Spleen (tissue), 11 donors: ENCODE measurements around the gene C1QTNF2. TPM values are rescaled to one million over a fixed set of nuclear protein-coding genes. Genes with fewer than 3 reads are reported as not detected.
A peak's percentile ranks its signal among the peaks of the same experiment; 100 is the strongest.

Experiments used
- DNase-seq: peaks from one replicate; pipeline ENCODE4 v3.0.0-alpha.2; 2020
- H3K27ac ChIP-seq, 8 donors: fragments of 200-600 bp; sonication (generic) in 7 of 8; 1 replicate in 4 of 8; 2 replicates in 4 of 8; pipeline versions ENCODE4 v1.5.0 to v1.8.0; 2016 to 2021; ENCODE audit warnings: inconsistent platforms in 4 of 8, mild to moderate bottlenecking in 4 of 8, moderate library complexity in 1 of 8
- H3K27me3 ChIP-seq, 7 donors: fragments of 200-600 bp; sonication (generic) in 6 of 7; replicated peaks in 1 of 7; 1 replicate in 4 of 7; 2 replicates in 3 of 7; pipeline versions ENCODE4 v1.5.0 to v1.8.0; 2016 to 2021; ENCODE audit warnings: inconsistent platforms in 3 of 7, mild to moderate bottlenecking in 1 of 7
- H3K36me3 ChIP-seq, 6 donors: fragments of 200-600 bp; sonication (generic) in 5 of 6; 1 replicate in 4 of 6; 2 replicates in 2 of 6; pipeline versions ENCODE4 v1.5.0 to v1.8.0; 2016 to 2021; ENCODE audit warnings: inconsistent platforms in 2 of 6
- H3K4me1 ChIP-seq, 6 donors: fragments of 200-600 bp; sonication (generic) in 5 of 6; 1 replicate in 3 of 6; 2 replicates in 3 of 6; pipeline versions ENCODE4 v1.5.0 to v1.8.0; 2016 to 2021; ENCODE audit warnings: inconsistent platforms in 3 of 6
- H3K4me3 ChIP-seq, 8 donors: fragments of 200-600 bp; sonication (generic) in 7 of 8; 1 replicate in 4 of 8; 2 replicates in 4 of 8; pipeline versions ENCODE4 v1.5.0 to v1.8.0; 2016 to 2021; ENCODE audit warnings: inconsistent platforms in 4 of 8, mild to moderate bottlenecking in 4 of 8, moderate library complexity in 2 of 8
- H3K9me3 ChIP-seq, 8 donors: fragments of 200-600 bp; sonication (generic) in 7 of 8; 1 replicate in 4 of 8; 2 replicates in 4 of 8; pipeline versions ENCODE4 v1.5.0 to v1.8.0; 2016 to 2021; ENCODE audit warnings: inconsistent platforms in 4 of 8
- CTCF ChIP-seq, 11 experiments: fragments of 200-600 bp in 7 of 11; fragments of 450-650 bp in 4 of 11; sonication (generic) in 4 of 11; IDR thresholded peaks in 8 of 11; conservative IDR thresholded peaks in 3 of 11; 1 replicate in 7 of 11; 2 replicates in 4 of 11; pipeline versions ENCODE4 v1.4.0 to v1.8.0; 2016 to 2021; ENCODE audit warnings: antibody characterized with exemption in 11 of 11, inconsistent platforms in 4 of 11, mild to moderate bottlenecking in 1 of 11
- POLR2A ChIP-seq, 3 donors: fragments of 450-650 bp; IDR thresholded peaks; one replicate each; pipeline ENCODE4 v1.5.1; 2017; ENCODE audit warnings: antibody characterized with exemption in 3 of 3, mild to moderate bottlenecking in 1 of 3
- POLR2AphosphoS5 ChIP-seq, 3 donors: sonication (generic); formaldehyde crosslinking; IDR thresholded peaks; one replicate each; pipeline ENCODE4 v1.5.1; 2017; ENCODE audit warnings: antibody characterized with exemption in 3 of 3
- WGBS, 5 donors: extraction: QIAGEN DNeasy Blood & Tissue Kit in 3 of 5; methylation state at CpG; one replicate each; pipeline versions ENCODE4 v1.1.5 to v1.1.7; 2013 to 2018; 5-methylcytosine and 5-hydroxymethylcytosine counted together
- intact Hi-C: fragments of 100-400 bp; cut with DNase I; formaldehyde crosslinking; loops from one replicate; pipeline ENCODE4 v1.15.0; 2023; ENCODE audit warnings: low total_unique reads
- polyA plus RNA-seq, 3 donors: library from polyadenylated mRNA; stranded (reverse); fragments of 200-250 nt; gene quantifications; one replicate each; pipeline ENCODE4 v1.2.1, GENCODE V29; 2013
- small RNA-seq, 4 donors: library from RNA; depleted of rRNA; stranded (forward); fragments of <200 nt; gene quantifications; one replicate each; pipeline ENCODE3, GENCODE V24; 2016
- total RNA-seq, 7 donors: library from RNA; depleted of rRNA in 3 of 7; stranded (reverse); fragments of >200 nt in 3 of 7; fragmentation: NEBNext Ultra II Directional in 4 of 7; extraction: Animal tissue kit (Norgen Biotek cat#: 25700) in 4 of 7; gene quantifications; one replicate each; pipeline versions ENCODE4 v1.1.0 to v1.2.1, GENCODE V29; 2016 to 2021
- donor health status: healthy with polysubstance abuse.
- donor health status: DM: no; HTN: no; CAD: no; lungs with moderate emphysema.
- donor health status: DM: no; HTN: no; CAD: no.
- donor health status: Bipolar disorder and iron deficiency.
- donor health status: healthy.
- donor health status: DM: no; HTN: no; CAD: no.
- donor health status: DM: yes; HTN: yes; CAD: no.

The C1QTNF2 gene
- total and polyA plus RNA-seq, 10 donors, result 0.16 to 0.52 (median 0.32) TPM; not detected in 3

GRCh38 chr5:160298189-160298588 is 72.2 kb downstream of the C1QTNF2 start:
- Histone ChIP-seq H3K36me3 (peaks cover 0 to 4% (median 0%) of the 10 kb centered on the region in 6 donors), H3K4me3 (no peak overlapping the region), H3K4me1 (peaks cover 0 to 60% (median 14%) of the 10 kb centered on the region in 6 donors), H3K27me3 (no peaks in the 10 kb centered on the region), H3K9me3 (no peaks in the 10 kb centered on the region), H3K27ac (peak overlapping the region in 7 of 8 donors; percentile 0 to 93 (median 49))
- DNase-seq, result peak; percentile 82
- TF ChIP-seq POLR2AphosphoS5 (IDR thresholded peaks at IDR 0.05) (peak in 1 of 3 donors; percentile 39), CTCF (IDR thresholded peaks at IDR 0.05 in 8 of 11, conservative IDR thresholded peaks at IDR 0.05 in 3 of 11) (no peak)
- intact Hi-C loops, result no loop called here
- 60 to 93% (median 85%) methylated on average over 10 of the region's 10 CpGs for WGBS, 5 donors

GRCh38 chr5:160297776-160298175 is 72.7 kb downstream of the C1QTNF2 start:
- Histone ChIP-seq H3K27me3 (no peaks in the 10 kb centered on the region), H3K4me1 (peaks cover 0 to 64% (median 14%) of the 10 kb centered on the region in 6 donors), H3K9me3 (no peaks in the 10 kb centered on the region), H3K36me3 (peaks cover 0 to 4% (median 0%) of the 10 kb centered on the region in 6 donors), H3K27ac (peak overlapping the region in 7 of 8 donors; percentile 0 to 93 (median 49)), H3K4me3 (no peak overlapping the region)
- WGBS, 5 donors, result 78 to 92% (median 87%) methylated on average over 5 of the region's 5 CpGs
- DNase-seq, result no peak
- TF ChIP-seq CTCF (IDR thresholded peaks at IDR 0.05 in 8 of 11, conservative IDR thresholded peaks at IDR 0.05 in 3 of 11) (no peak), POLR2A (IDR thresholded peaks at IDR 0.05) (no peak), POLR2AphosphoS5 (IDR thresholded peaks at IDR 0.05) (no peak)
- intact Hi-C loops, result no loop called here

Small RNA genes within 50 kb of the gene (small RNA-seq; reads per million reads assigned to genes)
- gene AC112191.3, result 0 reads per million in 4 donors

Other genes starting within 250 kb of the C1QTNF2 start
- gene FABP6, start 141.1 kb downstream of the C1QTNF2 start, total RNA-seq, result not detected
- under 1 TPM in 1 of 3 donors, not detected in 2; 0.24 TPM for gene FABP6, start 141.1 kb downstream of the C1QTNF2 start, polyA plus RNA-seq
- gene CCNJL, start 58.1 kb downstream of the C1QTNF2 start, total RNA-seq, result 10 to 100 TPM; 11.7 to 24.9 (median 19.3) TPM
- 1 to 10 TPM; 1.3 to 3.4 (median 1.8) TPM for gene CCNJL, start 58.1 kb downstream of the C1QTNF2 start, polyA plus RNA-seq
- 1 to 10 TPM; 1.6 to 5.9 (median 2.9) TPM for gene FAM200C, start 29.4 kb upstream of the C1QTNF2 start, total RNA-seq
- 1 to 10 TPM; 1.8 to 2.5 (median 2.0) TPM for gene FAM200C, start 29.4 kb upstream of the C1QTNF2 start, polyA plus RNA-seq
- 100 to 1,000 TPM in 1 of 7 donors, 10 to 100 TPM in 6; 53.6 to 114 (median 58.1) TPM for gene SLU7, start 48.5 kb upstream of the C1QTNF2 start, total RNA-seq
- 10 to 100 TPM; 32.1 to 40.5 (median 36.6) TPM for gene SLU7, start 48.5 kb upstream of the C1QTNF2 start, polyA plus RNA-seq
- gene PTTG1, start 51.2 kb upstream of the C1QTNF2 start, total RNA-seq, result 10 to 100 TPM in 5 of 7 donors, 1 to 10 TPM in 2; 7.9 to 42.2 (median 19.2) TPM
- 10 to 100 TPM; 20.0 to 74.2 (median 23.5) TPM for gene PTTG1, start 51.2 kb upstream of the C1QTNF2 start, polyA plus RNA-seq